Stimulated activated CD8-positive, alpha-beta memory T cell treated with anti-CD3 and anti-CD28 coated beads, Interleukin-15, amount 100 ng/mL, for 24 hours (primary cell): Measurements from ENCODE around the gene ANTXRL.
"Not testable (repeated sequence)": the region's sequence is repeated elsewhere in the genome, so short reads cannot be mapped to it uniquely, and the experiment has no call there.

Source experiments
- DNase-seq: peaks from one replicate; pipeline ENCODE4 v3.0.0-alpha.2; 2020; ENCODE audit warnings: low read depth

Gene ANTXRL

GRCh38 chr10:46308666-46309450 is 22.1 kb downstream of the ANTXRL start:
- no peak for DNase-seq

GRCh38 chr10:46309511-46310142 is 22.8 kb downstream of the ANTXRL start:
- no peak for DNase-seq

- DNase-seq = no peak
These were observed 23.3 kb downstream of the ANTXRL start for GRCh38 chr10:46310143-46310514.

GRCh38 chr10:46310851-46311250 is 24.1 kb downstream of the ANTXRL start:
- DNase-seq = no peak

GRCh38 chr10:46311501-46311951 is 24.7 kb downstream of the ANTXRL start:
- no peak for DNase-seq

- DNase-seq = not testable (repeated sequence)
These were observed 25.2 kb downstream of the ANTXRL start for GRCh38 chr10:46311961-46312431.

- no peak for DNase-seq
These were observed 26.2 kb downstream of the ANTXRL start for GRCh38 chr10:46312953-46313352.

GRCh38 chr10:46314071-46314470 is 27.3 kb downstream of the ANTXRL start:
- no peak for DNase-seq

- DNase-seq = not testable (repeated sequence)
These were observed 28.5 kb downstream of the ANTXRL start for GRCh38 chr10:46315071-46315860.

- no peak for DNase-seq
These were observed 30.6 kb downstream of the ANTXRL start for GRCh38 chr10:46317370-46317769.

- no peak for DNase-seq
These were observed 31.1 kb downstream of the ANTXRL start for GRCh38 chr10:46317889-46318288.

GRCh38 chr10:46318799-46319198 is 32.0 kb downstream of the ANTXRL start:
- no peak for DNase-seq

- DNase-seq = no peak
These were observed 32.6 kb downstream of the ANTXRL start for GRCh38 chr10:46319389-46319788.

- no peak for DNase-seq
These were observed 35.0 kb downstream of the ANTXRL start for GRCh38 chr10:46321770-46322169.

GRCh38 chr10:46323176-46323575 is 36.4 kb downstream of the ANTXRL start:
- DNase-seq = no peak

- DNase-seq = no peak
These were observed 38.2 kb downstream of the ANTXRL start for GRCh38 chr10:46325021-46325420.

- DNase-seq = no peak
These were observed 39.3 kb downstream of the ANTXRL start for GRCh38 chr10:46326066-46326465.

- no peak for DNase-seq
These were observed 40.2 kb downstream of the ANTXRL start for GRCh38 chr10:46326971-46327370.

GRCh38 chr10:46327685-46328084 is 40.9 kb downstream of the ANTXRL start:
- DNase-seq = no peak

GRCh38 chr10:46328853-46329689 is 42.3 kb downstream of the ANTXRL start:
- no peak for DNase-seq

- no peak for DNase-seq
These were observed 42.9 kb downstream of the ANTXRL start for GRCh38 chr10:46329690-46330016.

- DNase-seq = no peak
These were observed 44.1 kb downstream of the ANTXRL start for GRCh38 chr10:46330894-46331293.
